ENCODE measurements around the gene NUP133.
"Not testable (repeated sequence)": the region's sequence is repeated elsewhere in the genome, so short reads cannot be mapped to it uniquely, and the experiment has no call there.

The NUP133 gene

GRCh38 chr1:229508823-229509337 is 739 bp upstream of the NUP133 start:
- DNase-seq = peak; percentile 14

DNA sequence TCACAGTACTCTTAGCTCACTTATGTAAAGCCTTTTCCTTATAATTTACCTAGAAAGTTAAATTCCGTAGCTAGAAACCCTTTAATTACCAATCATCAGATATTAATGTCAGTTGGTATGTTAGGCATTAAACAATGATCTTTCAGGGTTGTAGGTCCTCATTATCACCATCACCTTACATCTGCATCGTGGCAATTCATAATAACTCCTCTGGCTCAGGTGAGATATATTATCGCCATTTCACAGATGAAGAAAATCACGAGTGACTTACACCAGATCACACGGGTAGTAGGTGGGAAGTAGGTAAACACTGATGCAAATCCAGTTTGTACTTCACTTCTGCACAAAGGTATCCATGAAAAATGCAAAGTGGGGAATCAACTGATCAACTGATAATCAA is 639 bp downstream of the NUP133 start:
- DNase-seq = no peak

GRCh38 chr1:229506633-229507032 is 1.5 kb downstream of the NUP133 start:
- DNase-seq = no peak

DNA sequence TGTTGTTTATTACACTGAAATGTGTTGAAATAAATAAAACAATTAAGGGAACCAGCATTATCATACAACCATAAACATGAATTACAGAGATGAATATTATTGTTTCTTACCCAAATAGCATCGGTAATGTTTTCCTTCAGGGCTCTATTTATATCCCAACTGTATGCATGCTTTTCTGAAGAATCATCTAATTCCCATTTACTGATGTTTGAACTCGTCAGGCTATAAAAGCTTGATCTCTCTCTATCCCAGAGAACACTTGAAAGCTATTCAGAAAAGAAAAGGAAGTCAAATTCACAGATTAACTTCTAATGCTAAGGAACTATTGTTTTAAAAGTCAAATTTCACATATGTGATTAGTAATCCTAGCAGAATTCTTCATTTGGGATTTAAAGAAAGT is 12.4 kb downstream of the NUP133 start:
- no peak for DNase-seq

DNA sequence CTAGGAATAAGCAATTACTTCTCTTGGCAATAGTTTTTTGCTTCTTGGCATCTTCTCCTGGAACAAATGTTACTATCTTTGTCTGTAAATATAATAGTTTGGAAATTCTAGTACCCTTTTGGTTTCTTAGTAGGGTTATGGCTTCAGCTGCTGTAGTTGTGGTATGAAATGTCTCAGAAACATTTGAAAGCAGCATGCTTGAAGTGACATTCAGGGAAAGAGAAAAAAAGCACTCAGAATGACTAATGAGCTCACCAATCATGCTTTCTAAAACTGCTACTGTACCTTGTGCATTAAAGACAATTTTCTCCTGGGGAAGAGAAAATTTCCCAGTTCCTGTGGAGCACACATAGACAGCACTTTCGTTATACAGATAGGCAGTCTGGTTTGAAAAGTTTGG is 21.0 kb downstream of the NUP133 start:
- no peak for DNase-seq

- DNase-seq = no peak
Measured at GRCh38 chr1:229485318-229485717, 22.8 kb downstream of the NUP133 start.

- DNase-seq = no peak
Measured at GRCh38 chr1:229482511-229482910, 25.6 kb downstream of the NUP133 start.

DNA sequence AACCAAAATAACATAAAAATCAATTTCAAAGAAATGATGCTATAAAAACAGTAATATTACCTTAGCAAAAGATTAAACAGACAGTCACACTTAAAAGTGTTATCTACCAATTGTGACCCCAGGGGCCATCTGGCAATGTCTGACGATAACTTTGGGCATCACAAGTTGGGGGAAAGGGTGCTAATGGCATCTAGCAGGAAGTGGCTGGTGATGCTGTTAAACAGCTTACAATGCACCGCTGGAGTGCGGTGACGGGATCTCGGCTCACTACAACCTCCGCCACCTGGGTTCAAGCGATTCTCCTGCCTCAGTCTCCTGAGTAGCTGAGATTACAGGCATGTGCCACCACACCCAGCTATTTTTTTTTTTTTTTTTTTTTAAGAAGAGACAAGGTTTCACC is 27.6 kb downstream of the NUP133 start:
- DNase-seq = no peak

- DNase-seq = no peak
Measured at GRCh38 chr1:229479660-229480399, 28.3 kb downstream of the NUP133 start.

DNA sequence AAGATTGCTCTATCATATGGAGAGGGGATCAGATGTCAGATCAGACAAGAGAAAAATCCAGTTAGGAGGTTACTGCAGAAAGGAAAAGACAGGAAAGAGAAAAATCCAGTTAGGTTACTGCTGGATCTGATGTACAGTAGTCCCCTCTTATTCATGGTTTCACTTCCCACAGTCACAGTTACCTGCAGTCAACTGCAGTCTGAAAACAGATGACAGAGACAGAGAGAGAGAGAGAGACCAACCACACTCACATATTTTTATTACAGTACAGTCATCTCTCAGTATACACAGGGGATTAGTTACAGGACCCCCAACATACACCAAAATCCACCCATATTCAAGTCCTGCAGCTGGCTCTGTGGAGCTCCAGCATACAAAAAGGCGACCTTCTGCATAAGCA is 29.3 kb downstream of the NUP133 start:
- no peak for DNase-seq

DNA sequence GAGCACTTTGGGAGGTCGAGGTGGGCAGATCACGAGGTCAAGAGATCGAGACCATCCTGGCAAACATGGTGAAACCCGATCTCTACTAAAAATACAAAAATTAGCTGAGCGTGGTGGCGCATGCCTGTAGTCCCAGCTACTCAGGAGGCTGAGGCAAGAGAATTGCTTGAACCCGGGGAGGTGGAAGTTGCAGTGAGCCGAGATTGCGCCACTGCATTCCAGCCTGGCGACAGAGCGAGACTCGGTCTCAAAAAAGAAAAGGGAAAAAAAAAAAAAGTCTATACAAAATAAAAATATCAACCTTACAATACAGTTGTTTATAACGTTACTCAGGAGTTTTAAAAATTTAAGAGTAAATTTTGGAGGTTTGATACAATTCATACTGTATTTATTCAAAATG is 32.3 kb downstream of the NUP133 start:
- DNase-seq = not testable (repeated sequence)

DNA sequence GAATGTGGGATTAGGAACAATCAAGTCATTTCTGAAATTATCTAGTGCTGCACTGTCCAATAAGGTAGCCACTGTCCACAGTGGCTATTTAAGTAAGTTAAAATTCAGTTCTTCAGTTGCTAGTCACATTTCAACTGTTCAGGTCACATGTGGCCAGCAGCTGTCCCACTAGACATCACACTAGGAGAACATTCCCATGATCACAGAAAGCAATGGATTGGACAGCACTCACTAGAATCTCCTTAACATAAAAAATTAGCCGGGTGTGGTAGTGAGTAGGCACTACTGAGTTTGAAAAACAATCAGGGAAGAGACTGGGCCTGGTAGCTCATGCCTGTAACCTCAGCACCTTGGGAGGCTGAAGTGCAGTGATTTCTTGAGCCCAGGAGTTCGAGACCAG is 33.6 kb downstream of the NUP133 start:
- no peak for DNase-seq

DNA sequence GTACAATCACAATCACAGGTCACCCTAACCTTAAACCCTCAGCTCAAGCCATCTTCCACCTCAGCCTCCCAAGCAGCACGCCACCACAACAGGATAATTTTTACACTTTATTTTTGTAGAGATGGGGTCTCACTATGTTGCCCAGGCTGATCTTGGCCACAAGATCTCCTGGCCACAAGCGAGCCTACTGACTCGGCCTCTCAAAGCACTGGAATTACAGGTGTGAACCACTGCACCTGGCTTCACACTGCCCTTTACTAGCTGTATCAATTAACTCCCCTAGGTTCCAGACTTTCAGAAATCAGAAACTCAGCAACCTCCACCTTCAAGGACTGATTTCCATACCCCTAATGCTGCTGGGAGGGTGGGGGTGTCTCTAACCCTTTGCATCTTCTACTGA is 37.0 kb downstream of the NUP133 start:
- DNase-seq = no peak

GRCh38 chr1:229470406-229471043 is 37.6 kb downstream of the NUP133 start:
- no peak for DNase-seq

DNA sequence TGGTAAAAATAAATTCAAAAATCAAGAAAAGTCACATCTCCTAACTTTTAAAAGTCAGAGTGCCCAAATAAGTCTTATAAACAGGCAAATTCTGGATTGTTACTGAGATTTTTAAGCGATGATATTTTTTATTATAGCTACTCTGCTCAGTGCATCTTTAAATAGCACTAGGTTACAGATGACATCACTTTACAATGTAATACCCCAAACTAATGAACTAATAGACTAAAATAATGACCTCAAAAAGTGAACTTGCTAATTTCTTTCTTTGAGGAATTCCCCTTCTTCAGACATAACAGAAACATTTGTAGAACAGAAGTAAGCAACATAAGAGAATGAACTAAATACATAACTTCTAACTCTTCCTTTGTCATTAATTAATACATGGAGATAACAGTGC is 41.3 kb downstream of the NUP133 start:
- DNase-seq = no peak

DNA sequence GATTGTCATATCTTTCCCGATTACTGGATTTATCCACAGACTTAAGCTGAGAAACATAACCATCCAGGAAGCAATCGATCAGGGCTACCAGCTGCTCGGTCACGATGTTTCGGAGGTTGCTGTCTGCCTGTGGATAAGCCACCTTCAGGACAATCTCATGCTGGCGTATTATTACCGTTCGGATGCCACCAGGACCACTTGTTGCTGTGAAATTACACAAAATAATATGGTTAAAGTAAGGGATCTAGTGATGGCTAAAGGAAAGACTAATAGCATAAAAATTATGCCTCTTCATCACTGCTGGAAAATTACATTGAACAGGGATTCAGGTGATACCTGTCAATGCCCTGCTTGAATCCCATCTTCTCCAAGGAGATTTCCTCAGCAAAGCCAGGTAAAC is 43.5 kb downstream of the NUP133 start:
- no peak for DNase-seq

DNA sequence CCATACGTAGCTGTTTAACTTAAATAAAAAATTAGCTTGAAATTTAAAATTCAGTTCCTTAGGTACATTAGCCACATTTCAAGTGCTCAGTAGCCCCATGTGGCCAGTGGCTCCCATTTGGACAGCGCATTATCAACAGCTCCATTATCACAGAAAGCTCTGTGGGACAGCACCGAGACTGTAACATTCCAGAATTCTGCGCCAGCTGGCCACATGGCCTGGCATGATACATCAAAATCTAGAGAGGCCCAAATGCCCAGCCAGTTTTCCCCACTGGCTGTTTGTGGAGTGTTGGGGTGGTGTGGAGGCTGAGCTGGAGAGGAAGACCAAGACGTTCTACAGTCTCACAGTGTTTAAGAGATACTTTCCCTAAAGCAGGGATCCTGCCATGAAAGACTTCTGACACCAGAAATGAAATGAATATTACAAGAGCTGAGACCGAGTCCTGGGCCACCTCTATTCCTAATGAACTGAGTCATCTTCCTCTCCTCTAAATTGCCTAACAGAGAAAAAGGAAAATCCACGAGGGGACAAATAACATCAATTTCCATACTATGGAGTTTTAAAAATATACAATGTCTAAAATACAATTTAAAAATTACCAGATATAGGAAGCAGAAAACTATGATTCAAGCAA is 47.0 kb downstream of the NUP133 start:
- no peak for DNase-seq

DNA sequence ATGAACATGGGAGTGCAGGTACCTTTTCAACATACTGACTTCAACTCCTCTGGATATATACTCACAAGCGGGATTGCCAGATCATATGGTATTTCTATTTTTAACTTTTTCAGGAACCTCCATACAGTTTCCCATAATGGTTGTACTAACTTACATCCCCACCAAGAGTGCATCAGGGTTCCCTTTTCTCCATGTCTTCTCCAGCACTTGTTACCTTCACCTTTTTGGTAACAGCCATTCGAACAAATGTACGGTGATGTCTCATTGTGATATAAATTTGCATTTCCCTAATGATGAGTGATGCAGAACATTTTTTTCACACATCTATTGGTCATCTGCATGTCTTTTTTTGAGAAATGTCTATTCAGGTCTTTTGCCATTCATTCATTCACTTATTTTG is 48.3 kb downstream of the NUP133 start:
- no peak for DNase-seq

- no peak for DNase-seq
Measured at GRCh38 chr1:229457436-229457835, 50.7 kb downstream of the NUP133 start.

- no peak for DNase-seq
Measured at GRCh38 chr1:229456016-229456415, 52.1 kb downstream of the NUP133 start.

- no peak for DNase-seq
Measured at GRCh38 chr1:229454056-229454455, 54.1 kb downstream of the NUP133 start.

GRCh38 chr1:229452956-229453801 is 55.0 kb downstream of the NUP133 start:
- DNase-seq = no peak

DNA sequence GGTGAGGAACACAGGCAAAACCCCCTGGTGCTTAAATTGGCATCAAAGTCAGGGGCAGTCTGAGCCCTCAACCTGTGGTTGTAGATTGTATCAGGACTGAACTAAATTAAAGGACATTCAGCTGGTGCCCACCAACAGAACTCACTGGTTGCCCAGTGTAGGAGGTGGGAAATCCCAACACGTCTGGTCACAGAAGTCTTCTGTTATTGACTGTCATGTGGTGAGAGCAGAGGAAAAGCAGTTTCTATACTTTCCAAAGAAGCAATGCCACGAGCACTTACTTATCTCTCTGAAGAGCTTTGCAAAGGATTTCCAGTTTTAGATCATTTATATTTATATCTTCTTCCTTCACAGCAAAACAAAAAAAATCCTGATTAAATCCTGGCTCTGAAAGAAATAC is 59.3 kb downstream of the NUP133 start:
- DNase-seq = no peak
